ENCODE results near the gene AGAP2. TPM values are rescaled to one million over a fixed set of nuclear protein-coding genes. Genes with fewer than 3 reads are reported as not detected.

AGAP2 gene
- total and polyA plus RNA-seq, 2 of the 13 experiments (the other 11 are each of a cell fraction or from before 2014, with no cell fraction given) = 0.38 to 0.45 TPM

DNA sequence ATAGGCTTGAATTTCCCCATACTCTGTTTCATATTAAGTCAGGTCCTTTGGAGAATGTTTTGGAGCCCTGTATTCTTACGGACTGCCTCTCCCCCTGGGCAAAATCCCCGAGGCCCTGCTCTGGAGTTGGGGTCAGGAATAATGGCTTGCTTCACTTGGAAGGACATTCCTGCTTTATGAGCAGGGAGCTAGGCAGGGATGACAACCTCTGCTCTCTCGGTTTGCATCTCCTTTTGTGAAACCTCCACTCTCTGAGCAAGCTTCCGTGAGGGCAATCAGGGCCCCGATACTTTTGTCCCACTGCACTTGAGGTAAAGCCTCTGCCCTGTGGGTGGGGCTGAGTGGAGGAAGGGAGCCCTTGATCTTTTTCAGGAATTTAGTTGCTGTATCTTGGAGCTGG lies 25.3 kb downstream of the AGAP2 start:
- 93% methylated on average over 5 of the region's 5 CpGs for WGBS (ENCODE audit: low lambda C conversion rate)
- H3K27ac ChIP-seq (ENCODE audit: extremely low read length, insufficient read depth, low read length) = no peak overlapping the region
- BruUV-seq (replicated peaks) = no TSS peak
- no peaks in the 10 kb centered on the region for H3K79me2 ChIP-seq (ENCODE audit: insufficient read depth, low read length)
- no peak overlapping the region for H3K4me2 ChIP-seq (ENCODE audit: low read depth, low read length)
- no peaks in the 10 kb centered on the region for H3K27me3 ChIP-seq (ENCODE audit: control insufficient read depth in 1 of 2, insufficient read depth in 2 of 2, low read length in 2 of 2)
- H3K4me3 ChIP-seq (replicated peaks in 1 of 3; ENCODE audit: insufficient read depth in 1 of 3, low read depth in 2 of 3, low read length in 3 of 3) = no peak overlapping the region
- CTCF ChIA-PET (ENCODE audit: low intra/inter-chr PET ratio, low total read pairs) = no interaction called here
- FAIRE-seq (no peak), DNase-seq (ENCODE audit: low spot score) (no peak), ATAC-seq (no peak)
- POLR2A ChIA-PET = interaction anchor here (0.7 kb wide), 1 partner anchor 56 kb away, joined by 3 read pairs; no protein-coding TSS in a partner anchor
- H3K4me1 ChIP-seq (ENCODE audit: insufficient read depth, low read length) = no peaks in the 10 kb centered on the region
- in situ Hi-C loops (cut with HindIII; ENCODE audit: extremely low pct_ligation_motif_present, low pct_unique_long_range_greater_than_20kb) (no loop called here), intact Hi-C loops (cut with micrococcal nuclease; ENCODE audit: unreplicated experiment) (no loop called here)
- no peak overlapping the region for H3K9ac ChIP-seq (ENCODE audit: insufficient read depth, low read depth, low read length)
- no peak overlapping the region for H2AFZ ChIP-seq (ENCODE audit: low read length)
- no peaks in the 10 kb centered on the region for H4K20me1 ChIP-seq (ENCODE audit: insufficient read depth, low read length)
- H3K36me3 ChIP-seq (replicated peaks in 1 of 2; ENCODE audit: control insufficient read depth in 1 of 2, insufficient read depth in 2 of 2, low read length in 2 of 2) = peaks cover 13 to 33% of the 10 kb centered on the region in 2 experiments; a peak in 4 of 5 replicates
- H3K9me3 ChIP-seq (ENCODE audit: low read length) = no peaks in the 10 kb centered on the region
- TF ChIP-seq, protein P1, sequence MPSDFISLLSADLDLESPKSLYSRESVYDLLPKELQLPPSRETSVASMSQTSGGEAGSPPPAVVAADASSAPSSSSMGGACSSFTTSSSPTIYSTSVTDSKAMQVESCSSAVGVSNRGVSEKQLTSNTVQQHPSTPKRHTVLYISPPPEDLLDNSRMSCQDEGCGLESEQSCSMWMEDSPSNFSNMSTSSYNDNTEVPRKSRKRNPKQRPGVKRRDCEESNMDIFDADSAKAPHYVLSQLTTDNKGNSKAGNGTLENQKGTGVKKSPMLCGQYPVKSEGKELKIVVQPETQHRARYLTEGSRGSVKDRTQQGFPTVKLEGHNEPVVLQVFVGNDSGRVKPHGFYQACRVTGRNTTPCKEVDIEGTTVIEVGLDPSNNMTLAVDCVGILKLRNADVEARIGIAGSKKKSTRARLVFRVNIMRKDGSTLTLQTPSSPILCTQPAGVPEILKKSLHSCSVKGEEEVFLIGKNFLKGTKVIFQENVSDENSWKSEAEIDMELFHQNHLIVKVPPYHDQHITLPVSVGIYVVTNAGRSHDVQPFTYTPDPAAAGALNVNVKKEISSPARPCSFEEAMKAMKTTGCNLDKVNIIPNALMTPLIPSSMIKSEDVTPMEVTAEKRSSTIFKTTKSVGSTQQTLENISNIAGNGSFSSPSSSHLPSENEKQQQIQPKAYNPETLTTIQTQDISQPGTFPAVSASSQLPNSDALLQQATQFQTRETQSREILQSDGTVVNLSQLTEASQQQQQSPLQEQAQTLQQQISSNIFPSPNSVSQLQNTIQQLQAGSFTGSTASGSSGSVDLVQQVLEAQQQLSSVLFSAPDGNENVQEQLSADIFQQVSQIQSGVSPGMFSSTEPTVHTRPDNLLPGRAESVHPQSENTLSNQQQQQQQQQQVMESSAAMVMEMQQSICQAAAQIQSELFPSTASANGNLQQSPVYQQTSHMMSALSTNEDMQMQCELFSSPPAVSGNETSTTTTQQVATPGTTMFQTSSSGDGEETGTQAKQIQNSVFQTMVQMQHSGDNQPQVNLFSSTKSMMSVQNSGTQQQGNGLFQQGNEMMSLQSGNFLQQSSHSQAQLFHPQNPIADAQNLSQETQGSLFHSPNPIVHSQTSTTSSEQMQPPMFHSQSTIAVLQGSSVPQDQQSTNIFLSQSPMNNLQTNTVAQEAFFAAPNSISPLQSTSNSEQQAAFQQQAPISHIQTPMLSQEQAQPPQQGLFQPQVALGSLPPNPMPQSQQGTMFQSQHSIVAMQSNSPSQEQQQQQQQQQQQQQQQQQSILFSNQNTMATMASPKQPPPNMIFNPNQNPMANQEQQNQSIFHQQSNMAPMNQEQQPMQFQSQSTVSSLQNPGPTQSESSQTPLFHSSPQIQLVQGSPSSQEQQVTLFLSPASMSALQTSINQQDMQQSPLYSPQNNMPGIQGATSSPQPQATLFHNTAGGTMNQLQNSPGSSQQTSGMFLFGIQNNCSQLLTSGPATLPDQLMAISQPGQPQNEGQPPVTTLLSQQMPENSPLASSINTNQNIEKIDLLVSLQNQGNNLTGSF (CRISPR knock-in tag; IDR thresholded peaks at IDR 0.05) = no peak
- TF ChIP-seq, protein P2, sequence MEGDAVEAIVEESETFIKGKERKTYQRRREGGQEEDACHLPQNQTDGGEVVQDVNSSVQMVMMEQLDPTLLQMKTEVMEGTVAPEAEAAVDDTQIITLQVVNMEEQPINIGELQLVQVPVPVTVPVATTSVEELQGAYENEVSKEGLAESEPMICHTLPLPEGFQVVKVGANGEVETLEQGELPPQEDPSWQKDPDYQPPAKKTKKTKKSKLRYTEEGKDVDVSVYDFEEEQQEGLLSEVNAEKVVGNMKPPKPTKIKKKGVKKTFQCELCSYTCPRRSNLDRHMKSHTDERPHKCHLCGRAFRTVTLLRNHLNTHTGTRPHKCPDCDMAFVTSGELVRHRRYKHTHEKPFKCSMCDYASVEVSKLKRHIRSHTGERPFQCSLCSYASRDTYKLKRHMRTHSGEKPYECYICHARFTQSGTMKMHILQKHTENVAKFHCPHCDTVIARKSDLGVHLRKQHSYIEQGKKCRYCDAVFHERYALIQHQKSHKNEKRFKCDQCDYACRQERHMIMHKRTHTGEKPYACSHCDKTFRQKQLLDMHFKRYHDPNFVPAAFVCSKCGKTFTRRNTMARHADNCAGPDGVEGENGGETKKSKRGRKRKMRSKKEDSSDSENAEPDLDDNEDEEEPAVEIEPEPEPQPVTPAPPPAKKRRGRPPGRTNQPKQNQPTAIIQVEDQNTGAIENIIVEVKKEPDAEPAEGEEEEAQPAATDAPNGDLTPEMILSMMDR (CRISPR knock-in tag; IDR thresholded peaks at IDR 0.05) = no peak
- TF ChIP-seq ZNF281 (CRISPR knock-in tag; IDR thresholded peaks at IDR 0.05; ENCODE audit: borderline replicate concordance) = no peak
- TF ChIP-seq ZNF614 (CRISPR knock-in tag; IDR thresholded peaks at IDR 0.05; ENCODE audit: borderline replicate concordance) = no peak
- TF ChIP-seq, protein P3, sequence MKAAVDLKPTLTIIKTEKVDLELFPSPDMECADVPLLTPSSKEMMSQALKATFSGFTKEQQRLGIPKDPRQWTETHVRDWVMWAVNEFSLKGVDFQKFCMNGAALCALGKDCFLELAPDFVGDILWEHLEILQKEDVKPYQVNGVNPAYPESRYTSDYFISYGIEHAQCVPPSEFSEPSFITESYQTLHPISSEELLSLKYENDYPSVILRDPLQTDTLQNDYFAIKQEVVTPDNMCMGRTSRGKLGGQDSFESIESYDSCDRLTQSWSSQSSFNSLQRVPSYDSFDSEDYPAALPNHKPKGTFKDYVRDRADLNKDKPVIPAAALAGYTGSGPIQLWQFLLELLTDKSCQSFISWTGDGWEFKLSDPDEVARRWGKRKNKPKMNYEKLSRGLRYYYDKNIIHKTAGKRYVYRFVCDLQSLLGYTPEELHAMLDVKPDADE (CRISPR knock-in tag; IDR thresholded peaks at IDR 0.05) = no peak
- TF ChIP-seq ZNF7 (CRISPR knock-in tag; IDR thresholded peaks at IDR 0.05) = no peak
- TF ChIP-seq KLF11 (CRISPR knock-in tag; IDR thresholded peaks at IDR 0.05) = no peak
- no peak for TF ChIP-seq ZNF788 (CRISPR knock-in tag; IDR thresholded peaks at IDR 0.05; ENCODE audit: borderline replicate concordance)
- TF ChIP-seq NAIF1 (CRISPR knock-in tag; IDR thresholded peaks at IDR 0.05; ENCODE audit: borderline replicate concordance) = no peak
- no peak for TF ChIP-seq ZNF670 (CRISPR knock-in tag; IDR thresholded peaks at IDR 0.05; ENCODE audit: borderline replicate concordance)
- TF ChIP-seq SNRNP70 (IDR thresholded peaks at IDR 0.05; ENCODE audit: low read depth, low read length) = no peak
- TF ChIP-seq ZNF383 (CRISPR knock-in tag; IDR thresholded peaks at IDR 0.05; ENCODE audit: borderline replicate concordance) = no peak
- TF ChIP-seq MYC (CRISPR knock-in tag; IDR thresholded peaks at IDR 0.05; ENCODE audit: borderline replicate concordance) = no peak
- no peak for TF ChIP-seq U2AF2 (IDR thresholded peaks at IDR 0.05; ENCODE audit: low read depth, low read length)
